ENCODE data around the gene SERPINA3. TPM values are rescaled to one million over a fixed set of nuclear protein-coding genes. Genes with fewer than 3 reads are reported as not detected.
"Not testable (repeated sequence)": the region's sequence is repeated elsewhere in the genome, so short reads cannot be mapped to it uniquely, and the experiment has no call there.

Gene SERPINA3
- total and polyA plus RNA-seq, 10 of the 15 experiments (the other 5 are each of a cell fraction or from before 2014, with no cell fraction given) = 2.2 TPM; not detected in 9

- CTCF ChIA-PET; H3K4me3 ChIP-seq; H3K9me3 ChIP-seq (replicated peaks; ENCODE audit: control insufficient read depth, insufficient read depth, low read length); H3K36me3 ChIP-seq (ENCODE audit: control insufficient read depth in 2 of 2, insufficient read depth in 2 of 2, low read length in 1 of 2); H2AFZ ChIP-seq (ENCODE audit: control insufficient read depth, low read depth, low read length); DNase-seq (ENCODE audit: low read depth, low spot score); H3K4me1 ChIP-seq (ENCODE audit: control insufficient read depth, insufficient read depth, low read length); H3K79me2 ChIP-seq (ENCODE audit: control insufficient read depth, insufficient read depth, low read length); H3K9ac ChIP-seq (ENCODE audit: control insufficient read depth, insufficient read depth, low read length); ATAC-seq; H4K20me1 ChIP-seq (ENCODE audit: control insufficient read depth, insufficient read depth); SMC1A ChIA-PET (ENCODE audit: uncharacterized antibody, unreplicated experiment); FAIRE-seq; BruUV-seq (replicated peaks); intact Hi-C loops (cut with micrococcal nuclease; ENCODE audit: unreplicated experiment); POLR2A ChIA-PET; H3K27me3 ChIP-seq (replicated peaks in 1 of 2; ENCODE audit: control insufficient read depth in 2 of 2, insufficient read depth in 2 of 2, low read length in 1 of 2); in situ Hi-C loops (cut with MboI); RAD21 ChIA-PET (ENCODE audit: unreplicated experiment); H3K4me2 ChIP-seq (ENCODE audit: control insufficient read depth, insufficient read depth); H3K27ac ChIP-seq (ENCODE audit: control insufficient read depth, insufficient read depth): not testable (repeated sequence)
- WGBS (ENCODE audit: insufficient coverage, insufficient replicate concordance, low lambda C conversion rate, missing lambda C conversion rate) = 65% methylated on average over 7 of the region's 8 CpGs
These were observed 25.6 kb downstream of the SERPINA3 start for GRCh38 chr14:94637814-94638213.

DNA sequence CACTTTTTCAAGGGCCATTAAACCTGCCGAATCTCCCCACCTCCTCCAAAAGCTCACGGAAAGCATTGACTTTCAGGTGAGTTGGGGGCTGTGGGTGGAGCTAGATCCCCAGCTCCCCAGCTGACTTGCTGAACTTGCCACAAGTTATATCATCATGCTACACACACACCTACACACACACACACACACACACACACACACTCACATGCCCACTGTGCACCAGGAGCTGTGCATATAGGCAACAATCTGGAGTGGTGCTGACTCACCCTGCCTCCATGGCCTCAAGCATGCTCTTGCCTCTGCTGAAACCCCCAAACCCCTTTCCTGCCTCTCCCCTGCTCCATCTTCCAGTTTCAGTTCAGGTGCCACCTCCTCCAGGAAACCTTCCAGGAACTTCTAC, 26.1 kb downstream of the SERPINA3 start:
- Histone ChIP-seq H3K9ac (ENCODE audit: control insufficient read depth, insufficient read depth, low read length) (no peak overlapping the region), H3K36me3 (ENCODE audit: control insufficient read depth in 2 of 2, insufficient read depth in 2 of 2, low read length in 1 of 2) (no peaks in the 10 kb centered on the region), H4K20me1 (ENCODE audit: control insufficient read depth, insufficient read depth) (no peaks in the 10 kb centered on the region), H2AFZ (ENCODE audit: control insufficient read depth, low read depth, low read length) (no peak overlapping the region), H3K4me2 (ENCODE audit: control insufficient read depth, insufficient read depth) (no peak overlapping the region), H3K9me3 (replicated peaks; ENCODE audit: control insufficient read depth, insufficient read depth, low read length) (no peaks in the 10 kb centered on the region), H3K79me2 (ENCODE audit: control insufficient read depth, insufficient read depth, low read length) (no peaks in the 10 kb centered on the region), H3K27me3 (replicated peaks in 1 of 2; ENCODE audit: control insufficient read depth in 2 of 2, insufficient read depth in 2 of 2, low read length in 1 of 2) (no peaks in the 10 kb centered on the region), H3K4me3 (no peak overlapping the region), H3K27ac (ENCODE audit: control insufficient read depth, insufficient read depth) (no peak overlapping the region), H3K4me1 (ENCODE audit: control insufficient read depth, insufficient read depth, low read length) (no peaks in the 10 kb centered on the region)
- TF ChIP-seq PKNOX1 (IDR thresholded peaks at IDR 0.05) = no peak
- TF ChIP-seq ZNF622 (IDR thresholded peaks at IDR 0.05) = no peak
- no peak for TF ChIP-seq HDAC6 (IDR thresholded peaks at IDR 0.05; ENCODE audit: unreplicated experiment)
- TF ChIP-seq PAX8 (IDR thresholded peaks at IDR 0.05) = no peak
- TF ChIP-seq ZSCAN29 (IDR thresholded peaks at IDR 0.05) = no peak
- no peak for TF ChIP-seq KLF5 (IDR thresholded peaks at IDR 0.05; ENCODE audit: partially characterized antibody)
- no peak for TF ChIP-seq SMAD5 (IDR thresholded peaks at IDR 0.05; ENCODE audit: low read depth)
- no peak for TF ChIP-seq NFXL1 (IDR thresholded peaks at IDR 0.05; ENCODE audit: borderline replicate concordance)
- no peak for TF ChIP-seq NR2F1 (conservative IDR thresholded peaks at IDR 0.05)
- TF ChIP-seq BHLHE40 (IDR thresholded peaks at IDR 0.05; ENCODE audit: borderline replicate concordance in 1 of 2, low read depth in 2 of 2, low read length in 1 of 2) = no peak
- FAIRE-seq (no peak), DNase-seq (ENCODE audit: low read depth, low spot score) (no peak), ATAC-seq (no peak)
- no TSS peak for BruUV-seq (replicated peaks)
- in situ Hi-C loops (cut with MboI) = no loop called here
- ChIA-PET RAD21 (ENCODE audit: unreplicated experiment) (no interaction called here), CTCF (no interaction called here), SMC1A (ENCODE audit: uncharacterized antibody, unreplicated experiment) (no interaction called here), POLR2A (no interaction called here)
- intact Hi-C loops (cut with micrococcal nuclease; ENCODE audit: unreplicated experiment) = no loop called here
- 48% methylated on average over 2 of the region's 2 CpGs for WGBS (ENCODE audit: insufficient coverage, insufficient replicate concordance, low lambda C conversion rate, missing lambda C conversion rate)

All from GM12878 (cell line).